SK-N-SH (cell line): ENCODE measurements around the gene HOMER1.

Experiments used
- EZH2phosphoT487 ChIP-seq: fragments of 200-600 bp; sonication (generic); IDR thresholded peaks from 2 replicates; pipeline ENCODE4 v1.6.1; 2017; ENCODE audit warnings: low read depth, mixed run types, mild to moderate bottlenecking, antibody characterized with exemption, moderate library complexity, borderline replicate concordance
- GATA2 ChIP-seq: sonication (generic); formaldehyde crosslinking; IDR thresholded peaks from 2 replicates; pipeline ENCODE4 v1.5.0; 2020; ENCODE audit warnings: mild to moderate bottlenecking, missing genetic modification reagents
- POLR2AphosphoS5 ChIP-seq: IDR thresholded peaks from 2 replicates; pipeline ENCODE4 v1.6.1; 2012; ENCODE audit warnings: low read depth, low read length
- SMC3 ChIP-seq: IDR thresholded peaks from 2 replicates; pipeline ENCODE4 v1.6.1; 2012; ENCODE audit warnings: low read depth, low read length, improper control_type of control experiment
- TCF12 ChIP-seq: IDR thresholded peaks from 2 replicates; pipeline ENCODE4 v1.4.0; 2012
- TF ChIP-seq, protein P1 (sequence below): fragments of 200-600 bp; sonication (generic); IDR thresholded peaks from 2 replicates; pipeline ENCODE4 v1.6.1; 2017; ENCODE audit warnings: antibody characterized with exemption, mild to moderate bottlenecking, moderate library complexity
- TF ChIP-seq, protein P2 (sequence below): IDR thresholded peaks from 2 replicates; pipeline ENCODE4 v1.6.1; 2012; ENCODE audit warnings: mild to moderate bottlenecking, low read depth, low read length, moderate library complexity
- TF ChIP-seq, protein P3 (sequence below): IDR thresholded peaks from 2 replicates; pipeline ENCODE4 v1.4.0; 2012; ENCODE audit warnings: low read depth

DNA sequence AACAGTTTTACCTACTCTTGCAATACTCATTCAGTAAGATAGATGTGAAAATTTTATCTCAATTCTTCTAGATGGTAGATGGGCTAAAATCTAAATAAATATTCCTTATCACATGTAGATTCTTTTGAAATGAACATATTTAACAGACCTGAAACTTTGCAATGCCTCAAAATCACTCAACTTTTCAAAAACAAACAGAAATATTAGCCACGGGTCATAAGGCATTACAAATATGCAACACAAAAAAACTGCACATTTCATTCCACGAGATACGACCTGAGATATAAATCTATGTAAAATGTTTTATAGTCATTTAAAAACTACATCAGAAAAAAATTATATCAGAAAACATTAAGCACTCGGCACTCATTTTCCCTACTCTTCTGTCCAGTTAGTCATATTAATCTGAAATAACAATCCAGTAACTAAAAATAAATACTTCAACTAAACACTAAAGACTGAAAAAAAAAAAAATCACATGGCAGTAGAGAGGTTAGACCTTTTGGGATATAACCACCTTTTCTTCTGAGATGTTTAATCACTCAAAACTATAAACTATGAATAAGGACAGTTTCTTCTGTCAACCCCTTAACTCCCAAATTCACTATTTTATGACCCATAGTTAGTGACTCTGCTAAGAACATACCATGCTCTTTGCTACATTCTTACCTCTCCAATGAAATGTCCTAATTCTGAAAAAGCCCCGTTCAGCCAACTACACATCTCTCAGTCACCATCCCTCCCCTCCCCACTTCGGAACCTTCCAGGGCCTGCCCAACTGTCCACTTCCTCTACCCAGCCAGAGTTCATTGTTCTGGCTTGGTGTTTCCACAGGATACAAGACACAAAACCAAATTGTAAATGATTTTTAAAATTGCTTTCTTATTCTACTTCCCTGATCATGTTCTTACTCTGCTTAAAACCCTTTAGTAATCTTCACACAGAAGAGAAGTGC lies 6.4 kb downstream of the HOMER1 start:
- TF ChIP-seq, protein P1, sequence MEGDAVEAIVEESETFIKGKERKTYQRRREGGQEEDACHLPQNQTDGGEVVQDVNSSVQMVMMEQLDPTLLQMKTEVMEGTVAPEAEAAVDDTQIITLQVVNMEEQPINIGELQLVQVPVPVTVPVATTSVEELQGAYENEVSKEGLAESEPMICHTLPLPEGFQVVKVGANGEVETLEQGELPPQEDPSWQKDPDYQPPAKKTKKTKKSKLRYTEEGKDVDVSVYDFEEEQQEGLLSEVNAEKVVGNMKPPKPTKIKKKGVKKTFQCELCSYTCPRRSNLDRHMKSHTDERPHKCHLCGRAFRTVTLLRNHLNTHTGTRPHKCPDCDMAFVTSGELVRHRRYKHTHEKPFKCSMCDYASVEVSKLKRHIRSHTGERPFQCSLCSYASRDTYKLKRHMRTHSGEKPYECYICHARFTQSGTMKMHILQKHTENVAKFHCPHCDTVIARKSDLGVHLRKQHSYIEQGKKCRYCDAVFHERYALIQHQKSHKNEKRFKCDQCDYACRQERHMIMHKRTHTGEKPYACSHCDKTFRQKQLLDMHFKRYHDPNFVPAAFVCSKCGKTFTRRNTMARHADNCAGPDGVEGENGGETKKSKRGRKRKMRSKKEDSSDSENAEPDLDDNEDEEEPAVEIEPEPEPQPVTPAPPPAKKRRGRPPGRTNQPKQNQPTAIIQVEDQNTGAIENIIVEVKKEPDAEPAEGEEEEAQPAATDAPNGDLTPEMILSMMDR, result no peak
- no peak for TF ChIP-seq POLR2AphosphoS5
- TF ChIP-seq TCF12, result no peak
- no peak for TF ChIP-seq GATA2 (CRISPR knock-in tag)
- TF ChIP-seq, protein P2, sequence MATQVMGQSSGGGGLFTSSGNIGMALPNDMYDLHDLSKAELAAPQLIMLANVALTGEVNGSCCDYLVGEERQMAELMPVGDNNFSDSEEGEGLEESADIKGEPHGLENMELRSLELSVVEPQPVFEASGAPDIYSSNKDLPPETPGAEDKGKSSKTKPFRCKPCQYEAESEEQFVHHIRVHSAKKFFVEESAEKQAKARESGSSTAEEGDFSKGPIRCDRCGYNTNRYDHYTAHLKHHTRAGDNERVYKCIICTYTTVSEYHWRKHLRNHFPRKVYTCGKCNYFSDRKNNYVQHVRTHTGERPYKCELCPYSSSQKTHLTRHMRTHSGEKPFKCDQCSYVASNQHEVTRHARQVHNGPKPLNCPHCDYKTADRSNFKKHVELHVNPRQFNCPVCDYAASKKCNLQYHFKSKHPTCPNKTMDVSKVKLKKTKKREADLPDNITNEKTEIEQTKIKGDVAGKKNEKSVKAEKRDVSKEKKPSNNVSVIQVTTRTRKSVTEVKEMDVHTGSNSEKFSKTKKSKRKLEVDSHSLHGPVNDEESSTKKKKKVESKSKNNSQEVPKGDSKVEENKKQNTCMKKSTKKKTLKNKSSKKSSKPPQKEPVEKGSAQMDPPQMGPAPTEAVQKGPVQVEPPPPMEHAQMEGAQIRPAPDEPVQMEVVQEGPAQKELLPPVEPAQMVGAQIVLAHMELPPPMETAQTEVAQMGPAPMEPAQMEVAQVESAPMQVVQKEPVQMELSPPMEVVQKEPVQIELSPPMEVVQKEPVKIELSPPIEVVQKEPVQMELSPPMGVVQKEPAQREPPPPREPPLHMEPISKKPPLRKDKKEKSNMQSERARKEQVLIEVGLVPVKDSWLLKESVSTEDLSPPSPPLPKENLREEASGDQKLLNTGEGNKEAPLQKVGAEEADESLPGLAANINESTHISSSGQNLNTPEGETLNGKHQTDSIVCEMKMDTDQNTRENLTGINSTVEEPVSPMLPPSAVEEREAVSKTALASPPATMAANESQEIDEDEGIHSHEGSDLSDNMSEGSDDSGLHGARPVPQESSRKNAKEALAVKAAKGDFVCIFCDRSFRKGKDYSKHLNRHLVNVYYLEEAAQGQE, result no peak
- TF ChIP-seq SMC3, result no peak
- no peak for TF ChIP-seq EZH2phosphoT487
- TF ChIP-seq, protein P3, sequence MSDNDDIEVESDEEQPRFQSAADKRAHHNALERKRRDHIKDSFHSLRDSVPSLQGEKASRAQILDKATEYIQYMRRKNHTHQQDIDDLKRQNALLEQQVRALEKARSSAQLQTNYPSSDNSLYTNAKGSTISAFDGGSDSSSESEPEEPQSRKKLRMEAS, result no peak
